NCI-H1436 treated with DMSO at 0.1 percent for 48 hours (cell line): ENCODE measurements around the gene LARP1B.
"Not testable (repeated sequence)": the region's sequence is repeated elsewhere in the genome, so short reads cannot be mapped to it uniquely, and the experiment has no call there.

ENCODE experiments used
- DNase-seq: peaks from one replicate; lab custom pipeline; 2025; lab: John Stamatoyannopoulos, UW

LARP1B gene

DNA sequence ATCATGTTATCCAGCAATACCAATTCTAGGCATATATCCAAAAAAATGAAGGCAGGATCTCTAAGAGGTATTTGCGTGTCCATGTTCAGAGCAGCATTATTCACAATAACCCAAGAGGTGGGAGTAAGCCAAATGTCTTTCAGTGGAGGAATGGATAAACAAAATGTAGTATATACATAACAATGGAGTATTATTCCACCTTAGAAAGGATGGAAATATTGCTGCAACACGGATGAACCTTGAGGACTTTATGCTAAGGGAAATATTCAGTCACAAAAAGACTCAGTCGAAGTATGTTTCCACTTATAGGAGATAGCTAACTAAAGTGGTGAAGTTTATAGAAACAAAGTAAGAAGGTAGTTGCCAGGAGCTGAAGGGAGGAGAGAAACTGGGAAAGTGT, 74.3 kb downstream of the LARP1B start:
- no peak for DNase-seq

DNA sequence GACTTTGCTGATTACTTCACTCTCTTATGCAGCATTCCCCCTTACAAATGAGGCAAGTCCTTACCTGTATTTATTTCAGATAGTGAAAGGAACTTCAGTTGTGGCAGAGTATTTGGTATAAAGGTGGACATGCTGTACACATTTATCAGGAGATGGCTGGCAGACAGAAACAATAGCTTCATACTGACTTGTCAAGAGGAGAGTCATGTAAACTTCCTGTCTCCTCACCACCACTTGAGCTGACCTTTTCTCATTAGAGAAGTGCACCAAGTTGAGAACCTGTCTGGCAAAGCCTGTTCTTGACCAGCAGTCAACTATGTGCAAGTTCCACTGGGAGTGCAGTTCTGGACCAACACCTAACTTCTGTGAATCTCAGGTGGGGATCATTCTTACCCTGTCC, 80.8 kb downstream of the LARP1B start:
- no peak for DNase-seq

DNA sequence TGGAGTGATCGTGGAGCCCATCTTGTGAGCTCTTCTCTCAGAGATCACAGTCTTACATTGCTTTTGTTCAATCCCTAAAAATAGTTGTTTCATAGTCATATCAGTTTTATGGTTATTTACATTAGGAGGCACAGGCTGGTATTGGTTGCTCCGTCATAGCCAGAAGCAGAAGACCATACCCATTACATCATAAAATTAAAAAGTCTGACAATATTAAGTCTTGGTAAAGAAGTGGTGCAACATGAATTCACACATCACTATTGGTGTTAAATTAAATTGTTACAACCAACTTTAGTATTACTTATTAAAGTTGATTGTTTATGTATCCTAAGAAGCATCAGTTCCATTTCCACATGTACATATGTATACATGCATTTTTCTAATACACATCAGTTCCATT, 84.6 kb downstream of the LARP1B start:
- DNase-seq = no peak

DNA sequence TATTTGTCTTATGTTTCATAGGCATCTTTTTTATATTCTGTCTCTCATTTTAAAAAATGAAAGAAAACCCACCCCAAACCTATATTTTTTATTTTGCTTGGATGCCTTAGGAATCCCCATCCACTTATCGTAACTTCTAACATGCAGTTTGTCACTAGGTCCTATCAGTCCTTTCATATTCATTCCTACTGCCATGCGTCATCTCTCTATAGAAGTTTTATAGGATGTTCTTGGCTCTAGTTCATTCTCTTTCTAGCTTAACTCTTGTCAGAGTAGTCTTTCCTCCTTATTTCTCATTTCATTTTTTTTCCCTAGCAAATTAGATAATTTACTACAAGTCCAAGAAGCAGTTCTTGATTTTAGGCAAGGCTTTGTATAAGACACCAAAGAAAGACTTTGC, 92.7 kb downstream of the LARP1B start:
- DNase-seq = no peak

DNA sequence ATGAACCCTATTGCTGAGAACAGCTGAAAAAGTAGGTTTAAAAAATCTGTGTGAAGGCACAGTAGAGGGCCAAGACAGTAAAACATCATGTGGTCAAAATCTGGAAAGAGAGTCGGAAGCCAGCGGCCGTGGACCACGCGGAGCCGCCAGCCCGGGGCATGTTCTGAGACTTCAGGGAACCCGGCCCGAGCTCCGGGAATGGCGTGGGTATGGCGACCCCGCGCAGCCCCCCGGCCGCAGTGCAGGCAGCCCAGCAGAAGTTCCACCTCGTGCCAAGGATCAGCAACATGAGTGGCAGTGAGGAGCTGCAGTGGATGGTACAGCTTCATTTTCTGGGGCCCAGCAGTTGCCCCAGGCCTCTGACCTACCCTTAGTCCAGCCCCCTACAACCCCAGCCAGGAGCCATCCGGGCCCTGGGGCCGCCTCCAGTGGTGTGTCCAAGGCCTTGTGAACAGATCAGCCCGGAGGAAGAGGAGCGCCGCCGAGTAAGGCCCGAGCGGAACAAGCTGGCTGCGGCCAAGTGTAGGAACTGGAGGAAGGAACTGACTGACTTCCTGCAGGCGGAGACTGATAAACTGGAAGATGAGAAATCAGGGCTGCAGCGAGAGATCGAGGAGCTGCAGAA, 94.2 kb downstream of the LARP1B start:
- DNase-seq = no peak

DNA sequence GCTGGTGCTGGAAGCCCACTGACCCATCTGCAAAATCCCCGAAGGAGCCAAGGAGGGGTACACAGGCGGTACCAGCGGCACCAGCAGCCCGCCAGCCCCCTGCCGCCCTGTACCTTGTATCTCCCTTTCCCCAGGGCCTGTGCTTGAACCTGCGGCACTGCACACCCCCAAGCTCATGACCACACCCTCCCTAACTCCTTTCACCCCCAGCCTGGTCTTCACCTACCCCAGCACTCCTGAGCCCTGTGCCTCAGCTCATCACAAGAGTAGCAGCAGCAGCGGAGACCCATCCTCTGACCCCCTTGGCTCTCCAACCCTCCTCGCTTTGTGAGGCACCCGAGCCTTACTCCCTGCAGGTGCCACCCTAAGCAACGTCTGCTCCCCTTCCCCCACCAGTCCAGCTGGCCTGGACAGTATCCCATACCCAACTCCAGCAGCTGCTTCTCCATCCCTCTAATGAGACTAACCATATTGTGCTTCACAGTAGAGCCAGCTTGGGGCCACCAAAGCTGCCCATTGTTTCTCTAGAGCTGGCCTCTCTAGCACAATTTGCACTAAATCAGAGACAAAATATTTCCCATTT, 94.9 kb downstream of the LARP1B start:
- DNase-seq = no peak

DNA sequence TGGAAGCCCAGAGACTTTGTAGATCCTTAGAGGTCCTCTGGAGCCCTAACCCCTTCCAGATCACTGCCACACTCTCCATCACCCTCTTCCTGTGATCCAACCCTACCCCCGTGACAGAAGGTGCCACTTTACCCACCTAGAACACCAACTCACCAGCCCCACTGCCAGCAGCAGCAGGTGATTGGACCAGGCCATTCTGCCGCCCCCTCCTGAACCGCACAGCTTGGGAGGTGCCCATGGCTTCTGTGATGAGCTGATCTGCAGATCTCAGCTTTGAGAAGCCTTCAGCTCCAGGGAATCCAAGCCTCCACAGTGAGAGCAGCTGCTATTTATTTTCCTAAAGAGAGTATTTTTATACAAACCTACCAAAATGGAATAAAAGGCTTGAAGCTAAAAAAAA, 95.4 kb downstream of the LARP1B start:
- DNase-seq = not testable (repeated sequence)

DNA sequence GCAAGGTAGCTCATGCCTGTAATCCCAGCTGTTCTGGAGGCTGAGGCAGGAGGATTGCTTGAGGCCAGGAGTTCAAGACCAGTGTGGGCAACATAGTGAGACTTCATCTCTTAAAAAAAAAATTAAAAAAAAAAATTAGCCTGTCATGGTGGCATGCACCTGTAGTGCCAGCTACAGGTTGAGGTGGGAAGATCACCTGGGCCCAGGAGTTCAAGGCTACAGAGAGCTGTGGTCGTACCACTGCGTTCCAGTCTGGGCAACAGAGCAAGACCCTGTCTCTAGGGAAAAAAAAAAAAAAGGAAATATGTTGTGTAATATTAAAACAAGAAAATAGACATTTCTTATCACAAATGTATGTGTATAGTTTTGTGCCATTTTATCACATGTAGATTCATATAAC, 97.8 kb downstream of the LARP1B start:
- no peak for DNase-seq

DNA sequence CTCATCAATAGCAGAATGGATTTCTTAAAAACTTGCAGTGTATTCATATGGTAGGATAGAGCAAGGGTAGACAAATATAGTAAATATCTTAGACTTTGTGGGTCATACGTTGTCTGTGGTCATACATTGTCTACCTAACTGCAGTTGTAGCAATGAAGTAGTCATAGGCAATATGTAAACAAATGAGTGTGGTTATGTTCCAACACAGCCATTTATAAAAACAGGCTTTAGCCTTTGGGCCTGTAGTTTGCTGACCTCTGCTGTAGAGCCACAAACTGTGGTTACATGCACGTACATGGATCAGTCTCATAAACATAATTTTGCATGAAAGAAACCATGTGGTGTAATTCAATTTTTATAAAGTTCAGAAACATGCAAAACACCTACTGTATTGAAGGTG, 98.9 kb downstream of the LARP1B start:
- DNase-seq = no peak

DNA sequence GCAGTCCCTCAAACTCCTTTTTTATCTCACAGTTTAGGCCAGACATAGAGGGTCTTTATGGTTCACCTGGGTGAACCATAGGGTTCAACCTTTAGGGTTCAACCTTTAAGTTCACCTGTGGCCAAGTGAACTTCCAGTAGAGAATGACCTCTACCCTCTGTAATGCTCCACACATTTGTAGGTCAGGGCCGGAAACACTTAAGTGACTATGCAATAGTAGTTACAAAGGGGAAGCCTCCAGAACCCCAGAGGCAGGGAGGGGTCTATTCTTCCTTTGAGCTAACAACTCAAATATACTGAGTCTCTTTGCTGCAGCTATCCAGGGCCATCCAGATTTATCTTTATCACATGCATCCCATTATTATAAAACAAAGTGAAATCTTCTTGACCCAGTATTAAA, 100.0 kb downstream of the LARP1B start:
- DNase-seq = no peak

DNA sequence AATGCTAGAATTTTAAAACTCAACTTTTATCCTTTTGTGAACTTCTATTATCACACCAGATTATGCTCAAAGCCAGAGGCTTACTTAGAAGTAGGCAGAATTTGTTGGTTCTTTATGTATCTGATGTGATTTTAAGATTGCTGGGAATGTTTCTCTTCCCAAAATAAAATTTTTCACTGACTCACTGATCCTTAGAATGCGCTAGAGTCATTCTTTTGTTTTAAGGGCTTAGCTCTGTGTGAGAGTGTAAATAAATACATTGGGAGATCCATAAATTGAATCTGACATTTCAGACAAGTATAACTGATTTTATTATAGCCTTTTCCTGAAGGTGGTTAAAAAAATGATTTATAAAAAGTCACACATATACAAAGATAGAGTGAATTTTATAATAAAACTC, 101.3 kb downstream of the LARP1B start:
- no peak for DNase-seq

DNA sequence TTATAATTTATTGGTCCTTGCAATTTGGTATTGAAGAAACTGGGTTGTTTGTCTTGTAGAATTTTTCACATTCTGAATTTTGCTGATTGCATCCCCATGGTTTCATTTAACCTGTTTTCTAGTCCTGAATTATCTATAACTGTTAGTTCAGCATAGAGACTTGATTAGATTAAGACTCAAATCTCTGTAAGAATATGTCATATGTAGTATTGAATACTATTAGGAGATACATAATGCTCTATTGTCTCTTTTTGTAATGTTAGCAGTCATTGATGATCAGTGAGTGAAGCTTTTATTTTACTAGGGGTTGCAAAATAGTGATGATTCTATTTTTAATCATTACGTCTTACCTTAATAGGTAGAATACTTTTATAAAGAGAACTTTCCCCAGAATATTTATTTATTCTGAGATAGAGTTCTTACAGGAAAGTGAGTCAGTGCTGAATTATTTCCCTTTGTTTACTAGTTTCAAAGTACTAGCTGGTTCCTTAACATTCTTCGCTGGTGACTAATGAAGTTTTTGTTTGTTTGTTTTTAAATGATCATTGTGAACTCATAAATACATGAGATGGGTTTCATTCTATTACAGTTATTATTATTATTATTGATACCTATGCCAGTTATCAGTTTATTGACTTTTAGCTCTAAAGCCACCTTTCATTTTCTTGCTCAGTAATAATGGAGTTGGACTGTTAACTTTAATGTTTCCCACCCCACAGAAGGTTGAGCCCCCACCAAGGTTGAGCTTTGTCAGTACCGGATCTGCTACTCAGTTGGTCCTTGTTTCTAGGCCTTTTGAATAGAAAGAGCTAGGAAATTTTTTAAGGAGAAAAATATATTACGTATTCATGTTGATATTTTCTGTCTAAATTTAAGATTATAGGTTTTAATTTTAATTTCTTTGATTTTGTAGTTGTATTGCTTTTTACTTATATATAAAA, 102.3 kb downstream of the LARP1B start:
- no peak for DNase-seq

DNA sequence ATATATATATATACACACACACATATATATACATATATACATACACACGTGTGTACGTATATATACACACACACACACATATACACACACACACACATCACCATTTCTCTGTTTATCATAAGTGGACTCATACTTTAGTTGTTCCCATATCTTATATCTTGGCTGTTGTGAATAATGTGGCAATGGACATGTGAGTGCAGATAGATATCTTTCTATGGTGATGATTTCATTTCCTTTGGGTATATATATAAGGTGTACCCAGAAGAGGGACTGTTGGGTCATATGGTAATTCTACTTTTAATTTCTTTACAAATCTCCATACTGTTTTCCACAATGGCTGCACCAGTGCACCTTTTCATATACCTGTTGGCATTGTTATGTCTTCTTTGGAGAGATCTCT, 105.9 kb downstream of the LARP1B start:
- no peak for DNase-seq

DNA sequence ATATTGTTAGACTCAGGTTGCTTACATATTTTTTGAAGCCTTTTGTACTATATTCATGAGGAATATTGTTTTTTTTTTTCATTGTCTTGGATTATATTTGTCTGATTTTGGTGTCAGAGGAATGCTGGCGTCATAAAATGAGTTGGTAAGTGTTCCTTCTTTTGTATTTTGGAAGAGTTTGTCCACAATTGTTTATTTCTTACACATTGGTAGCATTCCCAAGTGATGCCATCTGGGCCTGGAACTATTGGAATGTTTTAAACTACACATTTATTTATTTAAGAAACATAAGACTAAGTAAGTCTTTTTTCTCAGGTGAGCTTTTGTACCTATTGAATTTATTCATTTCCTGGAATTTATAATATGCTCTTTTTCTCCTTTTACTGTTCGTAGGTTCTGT, 107.6 kb downstream of the LARP1B start:
- DNase-seq = no peak

DNA sequence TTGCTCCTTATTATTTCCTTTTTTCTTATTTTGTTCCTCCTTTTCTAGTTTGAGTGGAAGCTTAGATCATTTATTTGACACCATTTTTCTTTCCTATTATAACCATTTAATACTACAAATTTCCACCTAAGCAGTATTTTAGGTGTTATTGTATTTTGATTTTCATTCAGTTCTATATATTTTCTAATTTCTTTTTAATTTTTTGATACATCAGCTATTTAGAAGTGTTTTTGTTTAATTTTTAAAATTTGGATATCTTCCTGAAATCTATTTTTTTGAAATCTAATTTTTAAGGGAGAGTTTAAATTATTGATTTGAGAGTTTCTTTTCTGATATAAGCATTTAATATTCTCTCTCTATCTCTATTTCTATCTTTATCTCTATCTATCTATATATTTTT, 108.1 kb downstream of the LARP1B start:
- no peak for DNase-seq

DNA sequence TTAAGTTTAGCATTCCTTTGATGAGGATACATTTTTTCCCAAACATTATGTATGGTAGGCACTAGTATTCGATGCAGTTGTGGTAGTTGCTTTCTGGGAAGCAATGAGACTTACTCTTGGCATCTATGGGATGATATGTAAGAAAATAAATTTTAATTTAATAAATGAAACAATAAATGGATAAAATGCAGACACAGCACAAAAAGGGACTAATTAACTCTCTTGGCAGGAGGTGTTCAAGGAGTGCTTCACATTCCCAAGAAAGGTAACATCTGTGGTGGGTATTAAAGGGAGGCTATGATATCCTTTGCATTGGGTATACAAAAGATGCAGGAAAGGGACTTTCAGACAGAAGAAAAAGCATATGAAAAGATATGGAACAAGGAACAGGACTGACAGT, 115.5 kb downstream of the LARP1B start:
- DNase-seq = no peak

DNA sequence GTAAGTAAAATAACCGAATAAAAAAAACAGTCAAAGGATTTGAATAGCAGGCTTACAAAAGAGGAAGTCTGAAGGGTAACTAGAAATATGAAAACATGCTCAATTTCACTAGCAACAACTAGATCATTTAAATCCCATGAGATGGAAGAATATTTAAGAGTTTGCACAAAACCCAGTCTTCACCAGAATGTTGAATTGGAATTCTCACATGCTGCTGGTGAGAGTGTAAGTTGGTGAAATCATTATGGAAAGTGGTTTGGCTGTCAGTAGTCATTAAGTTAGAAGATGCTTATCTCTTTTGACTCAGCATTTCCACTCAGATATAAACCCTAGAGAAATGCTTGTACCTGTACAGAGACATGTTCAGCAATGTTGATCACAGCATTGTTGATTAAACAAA, 116.4 kb downstream of the LARP1B start:
- DNase-seq = no peak

DNA sequence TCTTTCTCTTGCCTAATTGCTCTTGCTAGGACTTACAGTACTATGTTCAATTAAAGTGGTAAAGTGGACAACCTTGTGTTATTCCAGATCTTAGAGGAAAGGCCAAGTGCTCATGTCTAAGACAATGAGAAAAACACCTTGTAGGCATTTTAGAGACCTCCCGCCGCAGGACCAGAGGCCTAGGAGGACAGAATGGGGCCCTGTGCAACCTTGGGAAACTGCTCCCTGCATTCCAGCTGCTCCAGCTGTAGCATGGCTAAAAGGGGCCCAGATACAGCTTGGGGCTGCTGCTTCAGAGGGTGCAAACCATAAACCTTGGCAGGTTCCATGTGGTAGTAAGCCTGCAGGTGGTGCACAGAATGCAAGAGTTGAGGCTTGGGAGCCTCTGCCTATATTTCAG, 125.5 kb downstream of the LARP1B start:
- DNase-seq = no peak

DNA sequence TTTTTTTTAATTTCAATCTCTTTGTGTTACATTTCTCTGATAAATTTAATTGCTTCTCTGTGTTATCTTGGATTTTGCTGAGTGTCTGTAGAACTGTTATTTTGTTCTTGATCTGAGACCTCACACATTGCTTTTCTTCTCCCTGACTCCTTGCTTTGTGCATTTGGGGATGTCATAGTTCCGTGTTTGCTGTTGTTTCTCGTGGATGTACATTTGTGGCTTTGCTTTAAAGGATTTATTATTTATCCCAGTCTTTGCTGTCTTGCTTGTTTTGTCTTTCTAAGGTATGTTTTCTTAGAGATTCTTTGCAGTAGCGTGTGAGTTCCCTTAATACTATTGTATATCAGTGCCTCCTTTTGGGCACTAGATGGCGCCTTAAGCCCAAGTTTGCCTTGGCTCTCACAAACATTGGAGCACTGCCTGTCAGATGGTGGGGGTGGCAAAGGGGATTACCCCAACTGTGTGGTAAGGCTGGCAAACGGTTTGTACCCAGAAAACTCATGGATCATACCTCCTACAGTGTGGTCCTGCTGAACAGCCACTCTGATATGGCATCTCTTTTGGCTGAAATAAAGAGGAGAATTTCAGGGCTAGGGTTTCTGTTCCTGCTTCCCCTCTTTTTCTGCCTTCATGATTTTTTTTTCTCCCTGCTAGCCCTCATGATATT, 130.1 kb downstream of the LARP1B start:
- DNase-seq = no peak

DNA sequence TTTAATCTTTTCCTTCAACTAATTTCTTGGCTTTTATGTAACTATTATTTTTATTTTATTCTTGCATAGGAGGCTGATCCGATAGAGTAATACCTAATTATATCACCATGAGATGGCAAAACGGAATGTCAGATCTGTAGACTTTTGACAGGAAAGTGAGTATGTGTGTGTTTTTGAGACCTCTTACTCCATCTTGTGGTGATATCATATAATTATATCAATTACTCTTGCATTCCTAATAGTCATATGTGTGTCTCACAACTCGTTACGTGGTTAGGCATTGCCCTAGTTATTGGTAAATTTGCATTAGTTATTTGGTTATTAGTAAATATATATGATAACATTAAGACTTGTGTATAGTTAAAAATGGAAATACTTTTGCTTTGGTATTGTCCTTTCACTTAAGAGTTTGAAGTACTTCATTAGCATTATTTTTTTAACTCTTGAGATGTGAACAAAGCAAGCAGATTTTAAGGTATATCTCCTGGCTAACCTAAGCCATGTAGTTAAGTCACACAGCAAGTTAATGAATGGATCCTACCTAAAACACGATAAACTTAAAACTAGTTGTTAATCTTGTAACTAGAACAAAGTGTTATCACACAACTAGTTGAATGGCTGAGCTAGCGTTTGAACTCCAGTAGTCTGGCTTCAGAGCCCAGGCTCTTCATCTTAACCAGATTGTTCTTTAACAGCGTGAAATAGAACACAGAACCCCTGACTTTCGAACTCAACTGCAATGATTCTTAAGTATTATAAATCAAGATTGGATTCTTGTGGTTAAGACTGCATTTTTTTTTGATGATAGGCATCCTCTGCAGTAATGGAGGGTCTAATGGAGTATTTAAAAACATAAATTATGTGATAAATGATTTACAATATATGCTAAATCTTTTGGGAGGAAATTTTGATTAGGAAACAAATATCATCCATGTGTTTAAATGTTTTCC, 159.4 kb downstream of the LARP1B start:
- no peak for DNase-seq

DNA sequence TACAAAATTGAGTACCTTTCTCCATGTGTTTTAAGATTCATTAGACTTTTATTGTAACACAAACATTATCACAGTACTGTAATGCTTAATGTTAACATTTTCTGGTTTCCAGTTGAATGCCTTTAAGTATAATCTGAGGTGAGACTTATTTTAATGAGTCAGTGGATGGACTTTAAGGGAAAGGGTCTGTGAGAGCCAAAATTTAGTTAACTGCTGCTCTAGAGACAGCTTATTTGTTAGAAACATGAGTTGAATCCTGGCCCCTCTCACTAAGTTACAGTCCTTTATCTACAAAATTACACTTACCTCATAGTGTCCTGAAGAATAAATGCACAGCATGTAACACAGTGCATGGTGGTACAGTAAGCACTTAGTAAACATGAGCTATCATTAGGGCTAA, 160.5 kb downstream of the LARP1B start:
- DNase-seq = no peak

DNA sequence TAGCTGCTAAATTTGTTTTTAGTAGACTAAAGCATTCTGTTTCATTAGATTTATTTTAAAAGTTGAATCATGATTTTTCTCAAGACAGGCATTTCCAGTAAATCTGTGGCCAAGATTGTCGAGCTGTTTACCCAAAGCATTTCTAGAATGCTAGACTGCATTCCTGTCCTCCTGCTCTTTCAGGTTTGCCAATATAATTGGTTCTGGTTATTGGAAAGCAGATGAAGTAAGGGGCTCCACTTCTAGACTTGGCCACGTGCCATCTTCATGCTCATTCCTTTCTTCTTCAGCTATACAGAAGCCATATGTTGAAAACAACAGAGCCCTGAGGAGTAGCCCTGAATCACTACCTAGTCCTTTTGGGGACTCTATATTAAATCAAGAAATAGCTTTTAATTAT, 164.0 kb downstream of the LARP1B start:
- no peak for DNase-seq
